ENCODE measurements around the gene CDKL5. TPM values are rescaled to one million over a fixed set of nuclear protein-coding genes. Genes with fewer than 3 reads are reported as not detected.

The CDKL5 gene
- total and polyA plus RNA-seq, 2 donors (not counting 1 experiment from before 2014, with no cell fraction given): 0.72 to 4.6 TPM

DNA sequence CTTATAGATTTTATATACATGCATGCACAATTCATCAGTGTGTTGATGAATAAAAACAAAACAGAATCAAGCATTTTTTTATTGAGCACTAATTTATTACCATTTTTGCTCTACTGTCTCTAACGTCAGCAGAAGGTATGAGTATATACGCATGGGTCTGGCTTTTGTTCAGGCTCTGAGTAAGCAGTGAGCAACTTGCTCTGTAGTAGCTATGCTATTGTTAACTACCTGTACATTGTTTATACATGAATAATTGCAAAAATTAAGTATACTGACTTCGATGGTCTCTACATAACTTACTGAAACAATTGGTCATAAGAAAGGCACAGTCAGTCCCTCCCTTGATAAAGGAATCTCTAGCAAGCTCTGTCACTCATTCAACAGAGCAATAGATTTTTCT, 123.6 kb downstream of the CDKL5 start:
- H3K4me1 Mint-ChIP-seq: peaks cover 2% of the 10 kb centered on the region
- no peak for DNase-seq
- Histone ChIP-seq H3K27ac (ENCODE audit: low read length in 2 of 2) (no peak overlapping the region), H3K79me2 (ENCODE audit: control insufficient read depth, insufficient read depth, low read length) (no peaks in the 10 kb centered on the region), H3K4me3 (ENCODE audit: control extremely low read depth in 1 of 5, extremely low read depth in 1 of 5, insufficient read depth in 1 of 5, low read depth in 2 of 5, low read length in 4 of 5) (no peak overlapping the region), H3K4me1 (ENCODE audit: control insufficient read depth in 2 of 2, insufficient read depth in 2 of 2, low read length in 2 of 2) (peaks cover 0 to under 1% of the 10 kb centered on the region in 2 donors), H3K27me3 (replicated peaks in 1 of 4; ENCODE audit: control extremely low read depth in 1 of 4, control insufficient read depth in 3 of 4, insufficient read depth in 4 of 4, low read length in 3 of 4) (no peaks in the 10 kb centered on the region), H3K36me3 (replicated peaks in 1 of 2; ENCODE audit: control extremely low read depth in 1 of 2, control insufficient read depth in 1 of 2, extremely low read depth in 1 of 2, insufficient read depth in 2 of 2, low read length in 1 of 2) (no peaks in the 10 kb centered on the region), H3K9me3 (ENCODE audit: control extremely low read depth in 1 of 3, control insufficient read depth in 2 of 3, insufficient read depth in 1 of 3, low read length in 2 of 3) (no peaks in the 10 kb centered on the region), H3K4me2 (replicated peaks; ENCODE audit: low read depth, low read length, poor library complexity, severe bottlenecking) (no peak overlapping the region), H3K9ac (ENCODE audit: low read length) (no peak overlapping the region), H2AFZ (ENCODE audit: insufficient read depth, low read depth, low read length, poor library complexity, severe bottlenecking) (no peak overlapping the region), H4K20me1 (ENCODE audit: control insufficient read depth, insufficient read depth, low read length, poor library complexity, severe bottlenecking) (no peaks in the 10 kb centered on the region)
- intact Hi-C loops (cut with micrococcal nuclease): no loop called here
- H3K27me3 Mint-ChIP-seq: no peaks in the 10 kb centered on the region
- no CpG with 5 or more reads among the region's 3 CpGs for WGBS (ENCODE audit: insufficient coverage)
- no peak overlapping the region for H3K4me3 Mint-ChIP-seq
- H3K9me3 Mint-ChIP-seq (ENCODE audit: insufficient read depth): no peaks in the 10 kb centered on the region
- no peak for ATAC-seq (ENCODE audit: low read depth)
- ChIA-PET CTCF (no interaction called here), POLR2A (no interaction called here)
- no peak for TF ChIP-seq EZH2 (IDR thresholded peaks at IDR 0.05; ENCODE audit: borderline replicate concordance, insufficient read depth, low read depth, low read length, poor library complexity, severe bottlenecking)
- TF ChIP-seq, protein P1, sequence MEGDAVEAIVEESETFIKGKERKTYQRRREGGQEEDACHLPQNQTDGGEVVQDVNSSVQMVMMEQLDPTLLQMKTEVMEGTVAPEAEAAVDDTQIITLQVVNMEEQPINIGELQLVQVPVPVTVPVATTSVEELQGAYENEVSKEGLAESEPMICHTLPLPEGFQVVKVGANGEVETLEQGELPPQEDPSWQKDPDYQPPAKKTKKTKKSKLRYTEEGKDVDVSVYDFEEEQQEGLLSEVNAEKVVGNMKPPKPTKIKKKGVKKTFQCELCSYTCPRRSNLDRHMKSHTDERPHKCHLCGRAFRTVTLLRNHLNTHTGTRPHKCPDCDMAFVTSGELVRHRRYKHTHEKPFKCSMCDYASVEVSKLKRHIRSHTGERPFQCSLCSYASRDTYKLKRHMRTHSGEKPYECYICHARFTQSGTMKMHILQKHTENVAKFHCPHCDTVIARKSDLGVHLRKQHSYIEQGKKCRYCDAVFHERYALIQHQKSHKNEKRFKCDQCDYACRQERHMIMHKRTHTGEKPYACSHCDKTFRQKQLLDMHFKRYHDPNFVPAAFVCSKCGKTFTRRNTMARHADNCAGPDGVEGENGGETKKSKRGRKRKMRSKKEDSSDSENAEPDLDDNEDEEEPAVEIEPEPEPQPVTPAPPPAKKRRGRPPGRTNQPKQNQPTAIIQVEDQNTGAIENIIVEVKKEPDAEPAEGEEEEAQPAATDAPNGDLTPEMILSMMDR (IDR thresholded peaks at IDR 0.05): no peak
- H3K27ac Mint-ChIP-seq: no peak overlapping the region

- Histone ChIP-seq H3K27ac (ENCODE audit: low read length in 2 of 2) (no peak overlapping the region), H3K79me2 (ENCODE audit: control insufficient read depth, insufficient read depth, low read length) (no peaks in the 10 kb centered on the region), H4K20me1 (ENCODE audit: control insufficient read depth, insufficient read depth, low read length, poor library complexity, severe bottlenecking) (no peaks in the 10 kb centered on the region), H3K4me3 (ENCODE audit: control extremely low read depth in 1 of 5, extremely low read depth in 1 of 5, insufficient read depth in 1 of 5, low read depth in 2 of 5, low read length in 4 of 5) (no peak overlapping the region), H3K4me1 (ENCODE audit: control insufficient read depth in 2 of 2, insufficient read depth in 2 of 2, low read length in 2 of 2) (no peaks in the 10 kb centered on the region), H3K9me3 (ENCODE audit: control extremely low read depth in 1 of 3, control insufficient read depth in 2 of 3, insufficient read depth in 1 of 3, low read length in 2 of 3) (no peaks in the 10 kb centered on the region), H2AFZ (ENCODE audit: insufficient read depth, low read depth, low read length, poor library complexity, severe bottlenecking) (no peak overlapping the region), H3K4me2 (replicated peaks; ENCODE audit: low read depth, low read length, poor library complexity, severe bottlenecking) (no peak overlapping the region), H3K27me3 (replicated peaks in 1 of 4; ENCODE audit: control extremely low read depth in 1 of 4, control insufficient read depth in 3 of 4, insufficient read depth in 4 of 4, low read length in 3 of 4) (no peaks in the 10 kb centered on the region), H3K9ac (ENCODE audit: low read length) (no peak overlapping the region), H3K36me3 (replicated peaks in 1 of 2; ENCODE audit: control extremely low read depth in 1 of 2, control insufficient read depth in 1 of 2, extremely low read depth in 1 of 2, insufficient read depth in 2 of 2, low read length in 1 of 2) (no peaks in the 10 kb centered on the region)
- intact Hi-C loops (cut with micrococcal nuclease): no loop called here
- CTCF ChIA-PET: no interaction called here
- WGBS (ENCODE audit: insufficient coverage): no CpG with 5 or more reads among the region's 1 CpG
- Mint-ChIP-seq H3K9me3 (ENCODE audit: insufficient read depth) (no peaks in the 10 kb centered on the region), H3K27me3 (no peaks in the 10 kb centered on the region), H3K4me3 (no peak overlapping the region), H3K4me1 (peaks cover 2% of the 10 kb centered on the region), H3K27ac (no peak overlapping the region)
- TF ChIP-seq, protein P1 (IDR thresholded peaks at IDR 0.05): no peak
- no peak for TF ChIP-seq EZH2 (IDR thresholded peaks at IDR 0.05; ENCODE audit: borderline replicate concordance, insufficient read depth, low read depth, low read length, poor library complexity, severe bottlenecking)
- POLR2A ChIA-PET: no interaction called here
- DNase-seq: no peak
- ATAC-seq (ENCODE audit: low read depth): no peak
Measured at GRCh38 chrX:18549643-18550042, 124.2 kb downstream of the CDKL5 start.

All from B cell (primary cell).